Testis (tissue), 3 donors: ENCODE data around the gene LRRK1. TPM values are rescaled to one million over a fixed set of nuclear protein-coding genes. Genes with fewer than 3 reads are reported as not detected.

Experiments used
- DNase-seq: peaks from one replicate; pipeline ENCODE4 v3.0.0-alpha.2; 2019
- H3K27ac ChIP-seq, 2 donors: fragments of 200-600 bp; sonication (generic); one replicate each; pipeline ENCODE4 v1.5.1; 2019
- H3K27me3 ChIP-seq: fragments of 200-600 bp; sonication (generic); one replicate; pipeline ENCODE4 v1.5.1; 2019
- H3K36me3 ChIP-seq: fragments of 200-600 bp; sonication (generic); one replicate; pipeline ENCODE4 v1.5.1; 2017; ENCODE audit warnings: low read depth; ENCODE audit errors: missing control alignments
- H3K4me1 ChIP-seq: fragments of 200-600 bp; sonication (generic); one replicate; pipeline ENCODE4 v1.5.1; 2019
- H3K4me3 ChIP-seq, 2 donors: fragments of 200-600 bp; sonication (generic); one replicate each; pipeline ENCODE4 v1.5.1; 2017 to 2019
- H3K9me3 ChIP-seq: fragments of 200-600 bp; sonication (generic); one replicate; pipeline ENCODE4 v1.5.1; 2017
- CTCF ChIP-seq, 3 experiments: fragments of 450-650 bp in 2 of 3; fragments of 200-600 bp in 1 of 3; sonication (generic) in 1 of 3; IDR thresholded peaks; one replicate each; pipeline ENCODE4 v1.5.1; 2016 to 2019; ENCODE audit warnings: antibody characterized with exemption in 3 of 3, mild to moderate bottlenecking in 2 of 3, moderate library complexity in 1 of 3
- POLR2A ChIP-seq: fragments of 450-650 bp; IDR thresholded peaks from one replicate; pipeline ENCODE4 v1.6.1; 2017; ENCODE audit warnings: antibody characterized with exemption, mild to moderate bottlenecking, moderate library complexity
- WGBS, 2 donors: methylation state at CpG; one replicate each; pipeline ENCODE4 v1.1.5; 2018; 5-methylcytosine and 5-hydroxymethylcytosine counted together
- intact Hi-C: fragments of 100-400 bp; cut with DNase I; formaldehyde crosslinking; loops from one replicate; pipeline ENCODE4 v1.15.1; 2023; ENCODE audit warnings: low total_unique reads
- polyA plus RNA-seq: library from polyadenylated mRNA; stranded (reverse); fragments of 350-450 nt; fragmentation: Illumina TruSeq; extraction: RNeasy Lipid Tissue Mini Kit (QIAGEN cat#74804); gene quantifications from one replicate; pipeline ENCODE4 v1.2.3, GENCODE V29; 2014; ENCODE audit warnings: low read depth, low replicate concordance; ENCODE audit not compliant: insufficient read depth
- total RNA-seq, 2 donors: library from RNA; depleted of rRNA; stranded (reverse); fragments of >200 nt; gene quantifications; one replicate each; pipeline ENCODE4 v1.2.3, GENCODE V29; 2016

LRRK1 gene
- total and polyA plus RNA-seq, 3 donors from 2014 or later, result 18.8 to 24.6 (median 23.0) TPM

GRCh38 chr15:101033801-101034200, 114.6 kb downstream of the LRRK1 start:
- Histone ChIP-seq H3K4me1 (no peaks in the 10 kb centered on the region), H3K9me3 (no peaks in the 10 kb centered on the region), H3K27me3 (no peaks in the 10 kb centered on the region), H3K27ac (no peak overlapping the region), H3K4me3 (no peak overlapping the region), H3K36me3 (no peaks in the 10 kb centered on the region)
- intact Hi-C loops, result no loop called here
- TF ChIP-seq POLR2A, result no peak
- no peak for TF ChIP-seq CTCF (IDR thresholded peaks at IDR 0.05)
- WGBS, 2 donors, result 95 to 98% methylated on average over 3 of the region's 3 CpGs
- DNase-seq, result no peak

- no peak overlapping the region for H3K27ac ChIP-seq
- intact Hi-C loops, result no loop called here
- no peaks in the 10 kb centered on the region for H3K27me3 ChIP-seq
- TF ChIP-seq CTCF (IDR thresholded peaks at IDR 0.05) (no peak), POLR2A (no peak)
- H3K4me3 ChIP-seq, result no peak overlapping the region
- no peaks in the 10 kb centered on the region for H3K9me3 ChIP-seq
- no peaks in the 10 kb centered on the region for H3K4me1 ChIP-seq
- DNase-seq, result no peak
- no peaks in the 10 kb centered on the region for H3K36me3 ChIP-seq
These were observed 116.5 kb downstream of the LRRK1 start for GRCh38 chr15:101035611-101036010.

GRCh38 chr15:101036189-101036588, 117.0 kb downstream of the LRRK1 start:
- 94 to 95% methylated on average over 1 of the region's 1 CpG for WGBS, 2 donors
- no peaks in the 10 kb centered on the region for H3K36me3 ChIP-seq
- no peaks in the 10 kb centered on the region for H3K9me3 ChIP-seq
- no peak overlapping the region for H3K4me3 ChIP-seq
- intact Hi-C loops, result no loop called here
- DNase-seq, result no peak
- H3K4me1 ChIP-seq, result no peaks in the 10 kb centered on the region
- H3K27me3 ChIP-seq, result no peaks in the 10 kb centered on the region
- TF ChIP-seq POLR2A (no peak), CTCF (IDR thresholded peaks at IDR 0.05) (no peak)
- H3K27ac ChIP-seq, result no peak overlapping the region

GRCh38 chr15:101037090-101037830, 118.1 kb downstream of the LRRK1 start:
- peak; percentile 6 for DNase-seq
- Histone ChIP-seq H3K36me3 (no peaks in the 10 kb centered on the region), H3K9me3 (no peaks in the 10 kb centered on the region), H3K4me3 (no peak overlapping the region), H3K27me3 (no peaks in the 10 kb centered on the region), H3K4me1 (no peaks in the 10 kb centered on the region), H3K27ac (no peak overlapping the region)
- intact Hi-C loops, result no loop called here
- TF ChIP-seq CTCF (IDR thresholded peaks at IDR 0.05) (no peak), POLR2A (no peak)
- WGBS, 2 donors, result 87 to 93% methylated on average over 3 of the region's 3 CpGs
